Measurements from ENCODE around the gene TMEM52.
A peak's percentile ranks its signal among the peaks of the same experiment; 100 is the strongest.

Gene TMEM52

GRCh38 chr1:1918901-1919303 is at the start of gene TMEM52:
TMEM52 (minus strand) TSS chr1:1919279; CDS start chr1:1919265, 14 bp downstream.
- Histone ChIP-seq H3K9ac (ENCODE audit: low read length in 5 of 5) (peak within 1 kb of the TSS in 3 of 5 donors; percentile 23 to 61 (median 34)), H3K4me1 (ENCODE audit: control insufficient read depth in 5 of 5, insufficient read depth in 5 of 5, low read length in 5 of 5) (peaks cover 2 to 22% (median 16%) of the 10 kb centered on the region in 5 donors), H3K27ac (ENCODE audit: low read depth, low read length) (peak within 1 kb of the TSS; percentile 16), H3K4me3 (ENCODE audit: low read depth in 1 of 5, low read length in 5 of 5) (peak within 1 kb of the TSS in 4 of 5 donors; percentile 42 to 67 (median 60)), H3K27me3 (ENCODE audit: control insufficient read depth in 5 of 5, insufficient read depth in 4 of 5, low read length in 5 of 5) (peaks cover 0 to 6% (median 0%) of the 10 kb centered on the region in 5 donors), H3K36me3 (ENCODE audit: control insufficient read depth in 5 of 5, insufficient read depth in 5 of 5, low read length in 5 of 5) (no peaks in the 10 kb centered on the region), H3K9me3 (ENCODE audit: control insufficient read depth in 5 of 5, low read length in 5 of 5) (no peaks in the 10 kb centered on the region)

DNA sequence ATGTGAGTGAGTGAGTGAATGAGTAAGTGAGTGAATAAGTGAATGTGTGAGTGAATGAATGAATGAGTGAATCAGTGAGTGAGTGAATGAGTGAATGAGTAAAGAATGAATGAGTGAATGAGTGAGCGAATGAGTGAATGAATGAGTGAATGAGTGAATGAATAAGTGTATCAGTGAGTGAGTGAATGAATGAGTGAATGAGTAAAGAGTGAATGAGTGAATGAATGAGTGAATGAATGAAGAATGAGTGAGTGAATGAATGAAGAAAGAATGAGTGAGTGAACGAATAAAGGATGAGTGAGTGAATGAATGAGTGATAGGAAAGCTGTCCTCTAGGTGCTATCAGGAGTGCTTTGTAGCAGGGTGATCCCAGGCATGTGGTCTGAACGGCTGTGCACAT is 48.8 kb upstream of the TMEM52 start:
- Histone ChIP-seq H3K27ac (ENCODE audit: low read depth, low read length) (no peak overlapping the region), H3K27me3 (ENCODE audit: control insufficient read depth in 5 of 5, insufficient read depth in 4 of 5, low read length in 5 of 5) (peaks cover 4 to 33% (median 22%) of the 10 kb centered on the region in 5 donors), H3K9ac (ENCODE audit: low read length in 5 of 5) (no peak overlapping the region), H3K4me1 (ENCODE audit: control insufficient read depth in 5 of 5, insufficient read depth in 5 of 5, low read length in 5 of 5) (peaks cover 0 to 2% (median 0%) of the 10 kb centered on the region in 5 donors), H3K36me3 (ENCODE audit: control insufficient read depth in 5 of 5, insufficient read depth in 5 of 5, low read length in 5 of 5) (no peaks in the 10 kb centered on the region), H3K9me3 (ENCODE audit: control insufficient read depth in 5 of 5, low read length in 5 of 5) (peaks cover 0 to 4% (median 0%) of the 10 kb centered on the region in 5 donors), H3K4me3 (ENCODE audit: low read depth in 1 of 5, low read length in 5 of 5) (no peak overlapping the region)

- peaks cover 0 to 2% (median 0%) of the 10 kb centered on the region in 5 donors for H3K4me1 ChIP-seq (ENCODE audit: control insufficient read depth in 5 of 5, insufficient read depth in 5 of 5, low read length in 5 of 5)
- no peak overlapping the region for H3K9ac ChIP-seq (ENCODE audit: low read length in 5 of 5)
- H3K27me3 ChIP-seq (ENCODE audit: control insufficient read depth in 5 of 5, insufficient read depth in 4 of 5, low read length in 5 of 5) = peaks cover 4 to 30% (median 20%) of the 10 kb centered on the region in 5 donors
- H3K9me3 ChIP-seq (ENCODE audit: control insufficient read depth in 5 of 5, low read length in 5 of 5) = peaks cover 0 to 4% (median 0%) of the 10 kb centered on the region in 5 donors
- no peak overlapping the region for H3K27ac ChIP-seq (ENCODE audit: low read depth, low read length)
- no peaks in the 10 kb centered on the region for H3K36me3 ChIP-seq (ENCODE audit: control insufficient read depth in 5 of 5, insufficient read depth in 5 of 5, low read length in 5 of 5)
- H3K4me3 ChIP-seq (ENCODE audit: low read depth in 1 of 5, low read length in 5 of 5) = no peak overlapping the region
These were observed 48.1 kb upstream of the TMEM52 start for GRCh38 chr1:1967151-1967550.

GRCh38 chr1:1966071-1966740 is 47.1 kb upstream of the TMEM52 start:
- Histone ChIP-seq H3K27ac (ENCODE audit: low read depth, low read length) (no peak overlapping the region), H3K4me3 (ENCODE audit: low read depth in 1 of 5, low read length in 5 of 5) (no peak overlapping the region), H3K9ac (ENCODE audit: low read length in 5 of 5) (no peak overlapping the region), H3K27me3 (ENCODE audit: control insufficient read depth in 5 of 5, insufficient read depth in 4 of 5, low read length in 5 of 5) (peaks cover 8 to 38% (median 17%) of the 10 kb centered on the region in 5 donors), H3K9me3 (ENCODE audit: control insufficient read depth in 5 of 5, low read length in 5 of 5) (peaks cover 0 to 3% (median 0%) of the 10 kb centered on the region in 5 donors), H3K4me1 (ENCODE audit: control insufficient read depth in 5 of 5, insufficient read depth in 5 of 5, low read length in 5 of 5) (peaks cover 0 to 2% (median 0%) of the 10 kb centered on the region in 5 donors), H3K36me3 (ENCODE audit: control insufficient read depth in 5 of 5, insufficient read depth in 5 of 5, low read length in 5 of 5) (no peaks in the 10 kb centered on the region)

GRCh38 chr1:1965546-1965945 is 46.5 kb upstream of the TMEM52 start:
- peaks cover 1 to 6% (median 5%) of the 10 kb centered on the region in 5 donors for H3K4me1 ChIP-seq (ENCODE audit: control insufficient read depth in 5 of 5, insufficient read depth in 5 of 5, low read length in 5 of 5)
- no peaks in the 10 kb centered on the region for H3K9me3 ChIP-seq (ENCODE audit: control insufficient read depth in 5 of 5, low read length in 5 of 5)
- peaks cover 8 to 39% (median 14%) of the 10 kb centered on the region in 5 donors for H3K27me3 ChIP-seq (ENCODE audit: control insufficient read depth in 5 of 5, insufficient read depth in 4 of 5, low read length in 5 of 5)
- H3K36me3 ChIP-seq (ENCODE audit: control insufficient read depth in 5 of 5, insufficient read depth in 5 of 5, low read length in 5 of 5) = no peaks in the 10 kb centered on the region
- no peak overlapping the region for H3K4me3 ChIP-seq (ENCODE audit: low read depth in 1 of 5, low read length in 5 of 5)
- H3K27ac ChIP-seq (ENCODE audit: low read depth, low read length) = no peak overlapping the region
- no peak overlapping the region for H3K9ac ChIP-seq (ENCODE audit: low read length in 5 of 5)

DNA sequence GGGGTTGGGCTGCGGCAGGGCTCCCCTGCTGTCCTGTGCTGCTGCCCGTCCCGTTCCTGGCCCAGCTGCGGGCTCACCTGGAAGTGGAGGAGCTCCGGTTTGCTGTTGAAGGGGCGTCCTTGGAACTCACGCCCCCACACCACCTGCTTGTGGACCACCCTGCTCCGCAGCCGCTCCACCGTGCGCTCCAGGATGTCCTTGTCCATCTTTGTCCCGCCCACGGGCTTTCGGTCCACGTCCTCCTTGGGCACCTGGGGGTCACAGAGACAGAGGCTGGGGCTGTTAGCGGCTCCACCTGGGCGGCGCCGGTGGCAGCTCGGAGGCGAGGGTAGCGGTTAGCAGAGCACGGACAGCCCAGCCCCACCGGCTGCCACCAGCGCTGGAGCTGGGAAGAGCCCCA is 45.7 kb upstream of the TMEM52 start:
- peaks cover 8 to 44% (median 16%) of the 10 kb centered on the region in 5 donors for H3K27me3 ChIP-seq (ENCODE audit: control insufficient read depth in 5 of 5, insufficient read depth in 4 of 5, low read length in 5 of 5)
- no peak overlapping the region for H3K4me3 ChIP-seq (ENCODE audit: low read depth in 1 of 5, low read length in 5 of 5)
- no peak overlapping the region for H3K27ac ChIP-seq (ENCODE audit: low read depth, low read length)
- no peaks in the 10 kb centered on the region for H3K36me3 ChIP-seq (ENCODE audit: control insufficient read depth in 5 of 5, insufficient read depth in 5 of 5, low read length in 5 of 5)
- H3K4me1 ChIP-seq (ENCODE audit: control insufficient read depth in 5 of 5, insufficient read depth in 5 of 5, low read length in 5 of 5) = peaks cover 3 to 14% (median 13%) of the 10 kb centered on the region in 5 donors
- H3K9ac ChIP-seq (ENCODE audit: low read length in 5 of 5) = no peak overlapping the region
- H3K9me3 ChIP-seq (ENCODE audit: control insufficient read depth in 5 of 5, low read length in 5 of 5) = no peaks in the 10 kb centered on the region

DNA sequence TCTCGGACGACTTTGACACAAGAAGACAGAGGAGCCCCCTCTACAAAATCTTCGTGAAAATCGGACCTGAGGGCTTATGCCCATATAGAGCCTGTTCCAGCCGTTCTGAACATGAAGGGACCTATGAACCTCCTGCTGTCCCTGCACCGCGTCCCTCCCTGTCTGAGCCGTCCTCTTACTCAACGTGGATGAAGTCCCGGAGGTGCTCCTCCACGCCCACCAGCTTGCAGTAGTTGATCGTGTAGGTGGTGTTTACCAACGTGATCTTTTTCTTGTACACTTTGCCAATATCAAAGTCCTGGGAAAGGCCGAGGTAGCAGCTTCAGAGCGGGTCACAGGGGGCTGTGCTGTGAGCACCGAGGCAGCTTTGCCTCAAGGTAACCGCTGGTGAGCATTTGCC is 44.5 kb upstream of the TMEM52 start:
- H3K4me1 ChIP-seq (ENCODE audit: control insufficient read depth in 5 of 5, insufficient read depth in 5 of 5, low read length in 5 of 5) = peaks cover 3 to 17% (median 16%) of the 10 kb centered on the region in 5 donors
- H3K27me3 ChIP-seq (ENCODE audit: control insufficient read depth in 5 of 5, insufficient read depth in 4 of 5, low read length in 5 of 5) = peaks cover 8 to 50% (median 18%) of the 10 kb centered on the region in 5 donors

DNA sequence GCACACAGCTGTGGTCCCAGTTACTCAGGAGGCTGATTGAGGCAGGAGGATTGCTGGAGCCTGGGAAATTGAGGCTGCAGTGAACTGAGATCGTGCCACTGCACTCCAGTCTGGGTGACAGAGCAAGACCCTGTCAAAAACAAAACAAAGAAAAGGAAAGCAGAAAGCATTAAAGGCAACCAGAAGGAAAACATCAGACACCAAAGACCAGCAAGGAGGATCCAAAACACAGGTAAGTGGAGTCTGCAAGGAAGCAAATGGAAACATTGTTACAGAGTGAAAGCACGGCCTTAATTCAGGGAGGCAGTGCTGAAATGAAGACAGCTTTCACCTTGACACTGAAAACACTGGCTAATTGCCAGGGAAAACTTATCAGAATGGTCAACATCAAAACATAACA is 43.7 kb upstream of the TMEM52 start:
- Histone ChIP-seq H3K36me3 (ENCODE audit: control insufficient read depth in 5 of 5, insufficient read depth in 5 of 5, low read length in 5 of 5) (no peaks in the 10 kb centered on the region), H3K27ac (ENCODE audit: low read depth, low read length) (no peak overlapping the region), H3K4me3 (ENCODE audit: low read depth in 1 of 5, low read length in 5 of 5) (no peak overlapping the region), H3K4me1 (ENCODE audit: control insufficient read depth in 5 of 5, insufficient read depth in 5 of 5, low read length in 5 of 5) (peaks cover 3 to 17% (median 16%) of the 10 kb centered on the region in 5 donors), H3K9ac (ENCODE audit: low read length in 5 of 5) (no peak overlapping the region), H3K27me3 (ENCODE audit: control insufficient read depth in 5 of 5, insufficient read depth in 4 of 5, low read length in 5 of 5) (peaks cover 13 to 51% (median 22%) of the 10 kb centered on the region in 5 donors), H3K9me3 (ENCODE audit: control insufficient read depth in 5 of 5, low read length in 5 of 5) (no peaks in the 10 kb centered on the region)

More for the DNA sequence above, 44.5 kb upstream of the TMEM52 start:
- H3K27ac ChIP-seq (ENCODE audit: low read depth, low read length) = no peak overlapping the region
- H3K36me3 ChIP-seq (ENCODE audit: control insufficient read depth in 5 of 5, insufficient read depth in 5 of 5, low read length in 5 of 5) = no peaks in the 10 kb centered on the region
- no peak overlapping the region for H3K4me3 ChIP-seq (ENCODE audit: low read depth in 1 of 5, low read length in 5 of 5)
- no peaks in the 10 kb centered on the region for H3K9me3 ChIP-seq (ENCODE audit: control insufficient read depth in 5 of 5, low read length in 5 of 5)
- H3K9ac ChIP-seq (ENCODE audit: low read length in 5 of 5) = no peak overlapping the region

GRCh38 chr1:1960480-1961196 is 41.6 kb upstream of the TMEM52 start:
- Histone ChIP-seq H3K36me3 (ENCODE audit: control insufficient read depth in 5 of 5, insufficient read depth in 5 of 5, low read length in 5 of 5) (no peaks in the 10 kb centered on the region), H3K27me3 (ENCODE audit: control insufficient read depth in 5 of 5, insufficient read depth in 4 of 5, low read length in 5 of 5) (peaks cover 16 to 58% (median 19%) of the 10 kb centered on the region in 5 donors), H3K9me3 (ENCODE audit: control insufficient read depth in 5 of 5, low read length in 5 of 5) (no peaks in the 10 kb centered on the region), H3K9ac (ENCODE audit: low read length in 5 of 5) (no peak overlapping the region), H3K4me1 (ENCODE audit: control insufficient read depth in 5 of 5, insufficient read depth in 5 of 5, low read length in 5 of 5) (peaks cover 3 to 17% (median 13%) of the 10 kb centered on the region in 5 donors), H3K4me3 (ENCODE audit: low read depth in 1 of 5, low read length in 5 of 5) (no peak overlapping the region), H3K27ac (ENCODE audit: low read depth, low read length) (no peak overlapping the region)

Data from subcutaneous abdominal adipose tissue (tissue), 5 donors.